Stimulated activated CD4-positive, alpha-beta T cell treated with anti-CD3 and anti-CD28 coated beads, Interleukin-1b, Interleukin-23, amount 100 ng/mL, for 1 hour (primary cell): ENCODE results near the gene PRSS27.
A peak's percentile ranks its signal among the peaks of the same experiment; 100 is the strongest.
"Not testable (repeated sequence)": the region's sequence is repeated elsewhere in the genome, so short reads cannot be mapped to it uniquely, and the experiment has no call there.

Experiments
- DNase-seq, 2 donors: peaks; one replicate each; pipeline ENCODE4 v3.0.0-alpha.2; 2020; ENCODE audit warnings: low read depth in 2 of 2

Gene PRSS27

DNA sequence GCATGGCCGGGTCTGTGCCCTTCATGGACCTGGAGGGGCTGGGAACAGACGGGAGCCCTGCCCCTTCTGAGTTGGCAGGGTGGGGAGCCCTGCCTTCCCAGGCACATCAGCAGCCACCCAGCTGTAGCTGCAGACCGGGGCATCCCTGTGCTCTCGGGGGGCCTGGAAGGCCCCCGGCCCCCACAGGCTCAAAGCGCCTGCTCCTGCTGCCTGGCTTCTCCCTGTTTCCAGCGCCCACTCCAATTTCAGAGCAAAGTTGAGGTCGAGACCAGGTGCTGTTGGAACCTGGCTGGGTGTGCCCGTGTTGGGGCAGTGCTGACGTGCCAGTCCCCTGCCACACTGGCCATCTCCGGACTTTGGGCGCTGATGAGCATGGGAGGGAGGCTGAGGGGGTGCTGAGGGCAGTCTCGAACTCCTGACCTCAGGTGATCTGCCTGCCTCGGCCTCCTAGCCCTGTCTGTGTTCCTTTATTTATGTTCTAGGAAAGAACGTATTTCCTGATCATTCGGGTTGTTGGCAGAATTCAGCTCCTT, 4.9 kb upstream of the PRSS27 start:
- no peak for DNase-seq

DNA sequence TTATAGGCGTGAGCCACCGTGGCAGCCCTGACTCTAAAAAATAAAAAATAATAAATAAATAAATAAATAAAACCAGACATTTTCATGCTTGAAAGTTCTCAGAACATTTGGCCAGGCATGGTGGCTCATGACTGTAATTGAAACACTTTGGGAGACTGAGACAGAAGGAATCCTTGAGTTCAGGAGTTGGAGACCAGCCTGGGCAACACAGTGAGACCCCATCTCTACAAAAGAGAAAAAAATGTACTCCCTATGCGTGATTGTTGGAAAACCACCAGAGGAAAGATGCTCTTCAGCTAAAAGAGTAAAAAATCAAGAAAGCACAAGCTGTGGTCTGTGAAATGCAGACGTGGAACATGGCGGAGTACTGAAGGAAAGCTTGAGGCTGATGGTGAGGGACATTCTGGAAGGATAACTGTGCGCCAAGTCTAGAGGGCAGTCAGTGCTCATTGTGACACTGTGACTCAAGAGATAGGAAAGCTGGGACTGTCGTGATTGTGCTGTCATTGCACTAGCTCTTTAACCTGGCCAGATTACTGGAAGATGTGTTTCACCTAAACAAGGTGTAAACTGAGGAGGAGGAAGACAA, 4.2 kb upstream of the PRSS27 start:
- DNase-seq: no peak

DNA sequence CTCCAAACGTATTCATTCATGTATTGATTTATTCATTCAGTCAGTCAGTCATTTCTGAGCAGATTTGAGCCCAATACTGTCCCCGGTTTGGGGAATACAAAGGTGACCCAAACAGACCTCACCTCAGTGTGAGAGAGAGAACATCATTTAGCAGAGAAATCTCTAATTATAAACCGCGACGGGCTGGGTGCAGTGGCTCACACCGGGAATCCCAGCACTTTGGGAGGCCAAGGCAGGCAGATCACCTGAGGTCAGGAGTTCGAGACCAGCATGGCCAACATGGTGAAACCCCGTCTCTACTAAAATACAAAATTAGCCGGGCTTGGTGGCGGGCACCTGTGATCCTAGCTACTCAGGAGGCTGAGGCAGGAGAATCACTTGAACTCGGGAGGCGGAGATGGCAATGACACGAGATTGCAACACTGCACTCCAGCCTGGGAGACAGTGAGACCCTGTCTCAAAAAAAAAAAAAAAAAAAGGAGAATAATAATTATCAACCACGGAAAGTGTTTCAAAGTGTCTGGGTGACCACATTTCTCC, 1.7 kb upstream of the PRSS27 start:
- DNase-seq: not testable (repeated sequence)

DNA sequence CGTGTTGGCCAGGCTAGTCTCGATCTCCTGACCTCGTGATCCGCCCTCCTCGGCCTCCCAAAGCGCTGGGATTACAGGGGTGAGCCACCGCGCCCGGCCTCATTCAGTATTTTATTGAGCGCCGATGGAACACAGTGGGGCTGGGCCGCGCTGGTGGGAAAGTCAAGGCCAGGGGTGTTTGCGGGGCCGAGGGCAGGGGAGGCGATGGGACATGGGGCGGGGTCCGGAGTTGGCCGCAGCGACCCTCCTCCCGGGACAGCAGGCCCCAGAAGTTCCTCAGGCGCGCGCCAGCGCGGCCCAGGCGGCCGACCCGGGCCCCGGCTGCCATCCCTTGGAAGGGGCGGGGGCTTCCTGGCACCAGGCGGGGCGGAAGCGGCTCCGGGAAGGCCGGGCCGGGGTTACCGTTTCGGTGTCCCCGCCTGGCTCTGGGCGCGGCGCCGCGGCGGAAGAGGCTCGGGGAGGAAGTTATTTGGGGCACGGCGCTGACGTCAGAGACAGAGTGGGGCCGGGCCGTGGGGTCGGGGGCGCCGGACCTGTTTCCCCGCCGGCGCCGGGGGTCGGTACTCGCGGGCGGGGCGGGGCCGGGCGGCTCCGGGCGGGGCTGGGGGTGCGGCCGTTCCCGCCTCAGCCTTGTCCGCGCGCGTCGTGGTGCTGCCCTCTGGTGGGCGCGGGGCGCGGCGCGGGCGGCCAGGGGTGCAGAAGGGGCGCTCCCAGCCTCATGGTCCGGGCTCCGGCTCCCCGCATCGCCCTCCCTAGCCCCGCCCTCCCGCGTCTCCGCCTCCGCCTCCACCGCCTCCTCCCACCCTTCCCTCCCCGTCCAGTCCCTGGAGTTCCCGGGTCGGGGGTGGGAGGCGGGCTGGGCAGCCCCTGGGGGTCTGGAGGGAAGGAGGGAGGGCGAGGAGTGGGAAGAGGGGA, 952 bp upstream of the PRSS27 start:
- DNase-seq: peak; percentile 60 to 68

DNA sequence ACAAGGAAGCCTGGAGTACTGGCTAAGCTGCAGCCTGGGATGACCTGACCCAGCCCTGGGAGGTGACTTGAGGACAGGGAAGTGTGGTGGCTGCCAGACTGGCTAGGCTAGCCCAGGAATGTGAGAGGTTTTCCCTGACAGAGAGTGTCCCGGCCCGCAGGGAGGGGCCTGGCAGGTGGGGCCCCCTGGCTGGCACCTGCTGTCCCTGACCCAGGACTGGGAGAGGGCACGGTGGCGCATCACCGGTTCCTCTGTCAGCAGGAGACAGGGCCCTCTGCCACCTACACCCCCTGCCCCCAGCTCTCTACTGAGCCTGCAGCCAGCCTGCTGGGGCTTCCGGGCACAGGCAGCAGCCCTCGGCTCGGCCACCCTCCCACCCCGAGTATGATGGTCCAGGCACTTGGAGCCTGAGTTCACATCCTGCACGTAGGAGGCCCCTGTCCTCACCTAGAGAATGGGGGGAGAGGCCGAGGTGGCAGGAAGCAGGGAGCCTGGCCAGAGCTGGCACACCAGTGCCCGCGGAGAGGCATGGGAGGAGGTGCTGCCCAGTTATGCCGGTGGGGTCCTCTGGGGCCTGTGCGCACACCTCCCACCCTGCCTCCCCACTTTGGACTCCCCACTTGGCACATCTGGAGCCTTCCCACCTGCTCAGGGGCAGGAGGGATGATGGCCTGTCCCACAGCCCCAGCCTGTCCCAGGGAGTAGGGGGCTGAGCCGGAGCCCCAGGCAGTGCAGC, 528 bp downstream of the PRSS27 start:
- DNase-seq: no peak

DNA sequence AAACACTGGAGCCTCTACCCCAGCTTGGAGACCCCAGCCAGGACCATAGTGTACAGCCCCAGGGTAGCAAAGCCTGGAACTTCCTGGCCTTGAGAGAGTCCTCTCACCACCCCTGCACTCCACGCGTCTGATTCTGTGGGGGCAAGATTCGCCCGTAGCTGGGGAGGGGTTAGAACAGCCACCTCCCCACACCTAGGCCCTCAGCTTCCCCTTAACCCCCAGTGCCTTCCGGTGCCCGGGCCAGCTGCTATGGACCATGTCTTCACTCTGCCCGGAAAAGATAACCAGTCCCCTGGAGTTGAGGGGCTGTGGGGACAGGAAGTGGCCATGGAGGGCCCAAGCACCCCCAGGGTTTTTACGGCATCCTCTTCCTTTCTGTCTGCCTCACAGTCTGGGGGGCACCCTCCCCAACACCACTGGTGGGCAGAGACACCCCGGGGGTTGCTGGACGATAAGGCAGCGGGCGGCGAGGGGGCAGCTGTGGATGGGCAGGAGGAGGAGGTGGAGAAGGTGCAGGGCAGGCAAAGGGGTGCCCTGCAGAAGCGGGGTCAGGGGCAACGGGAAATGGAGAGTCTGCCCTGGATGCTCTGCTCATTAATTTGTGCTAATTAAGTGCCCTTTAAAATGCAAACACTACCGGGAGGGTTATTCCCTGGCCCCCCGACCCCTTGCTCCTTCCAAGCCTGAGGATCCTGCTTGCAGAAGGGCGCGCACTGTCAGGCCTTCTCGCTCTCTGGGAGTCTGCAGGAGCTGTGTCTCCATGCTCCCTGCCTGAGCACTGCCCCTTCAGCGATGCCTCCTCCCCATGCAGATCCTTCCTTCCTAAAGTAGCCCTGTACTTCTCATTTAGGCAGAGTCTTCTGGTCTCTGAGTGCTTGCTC, 2.4 kb downstream of the PRSS27 start:
- DNase-seq: no peak

DNA sequence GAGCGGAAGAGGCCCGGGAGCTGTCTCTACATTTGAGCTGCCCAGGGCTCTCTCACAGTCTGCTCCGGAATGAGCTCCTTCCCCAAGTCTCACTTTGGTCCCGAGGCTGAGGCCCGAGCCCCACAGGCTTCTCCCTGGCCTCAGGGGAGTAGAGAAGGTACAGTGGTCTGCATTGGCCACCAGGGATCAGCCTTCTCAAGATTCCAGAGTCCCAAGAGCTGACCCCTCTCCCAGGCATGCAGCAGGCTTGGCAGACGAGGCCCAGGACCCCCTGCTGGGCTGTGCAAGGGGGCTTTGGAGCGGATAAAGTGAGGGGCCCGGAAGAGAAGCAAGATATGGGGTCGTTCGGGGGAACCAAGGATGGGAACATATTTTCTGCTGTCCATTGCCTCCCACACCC, 3.1 kb downstream of the PRSS27 start:
- DNase-seq: no peak

DNA sequence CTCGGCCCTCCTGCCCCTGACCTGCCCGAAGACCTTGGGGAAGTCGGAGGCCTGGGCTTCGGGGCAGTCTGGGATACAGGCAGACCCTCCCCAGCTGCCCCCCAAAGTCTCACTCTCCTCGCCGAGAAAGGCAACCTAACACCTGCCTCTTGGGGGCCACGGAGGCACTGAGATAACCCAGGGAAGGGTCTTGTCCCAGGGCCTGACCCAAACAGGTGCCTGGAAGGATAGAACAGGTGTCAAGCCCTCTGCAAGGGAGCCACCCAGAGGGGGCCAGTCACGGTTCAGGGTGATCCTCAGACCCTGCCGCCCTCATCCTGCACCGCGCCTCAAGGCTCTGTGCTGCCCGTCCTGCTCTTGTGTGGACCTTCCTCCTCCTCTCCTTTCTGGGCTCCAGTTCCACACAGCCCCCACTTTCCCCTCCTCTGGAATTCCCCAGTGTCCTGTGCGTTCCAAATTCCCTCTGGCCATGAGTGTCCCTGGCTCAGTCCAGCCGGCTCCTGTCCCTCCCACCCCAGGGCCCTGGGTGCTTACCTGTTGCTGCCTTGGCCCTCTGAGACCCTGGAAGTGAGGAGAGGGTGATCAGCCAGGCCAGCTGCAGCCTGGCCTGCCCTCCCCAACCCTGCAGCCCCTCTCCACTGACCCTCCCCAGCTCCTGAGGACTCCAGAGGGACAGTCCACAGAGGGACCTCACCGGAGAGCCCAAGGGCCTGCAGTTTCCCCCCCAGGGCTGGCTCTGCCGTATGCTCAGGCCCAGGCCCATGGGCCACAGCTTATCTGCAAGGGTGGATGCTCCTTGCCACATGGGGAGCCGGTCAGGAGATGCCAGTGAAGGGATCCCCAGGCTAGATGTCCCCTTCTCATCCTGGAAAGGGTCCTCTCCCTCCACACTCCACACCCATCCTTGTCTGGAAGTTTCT, 3.8 kb downstream of the PRSS27 start:
- no peak for DNase-seq

DNA sequence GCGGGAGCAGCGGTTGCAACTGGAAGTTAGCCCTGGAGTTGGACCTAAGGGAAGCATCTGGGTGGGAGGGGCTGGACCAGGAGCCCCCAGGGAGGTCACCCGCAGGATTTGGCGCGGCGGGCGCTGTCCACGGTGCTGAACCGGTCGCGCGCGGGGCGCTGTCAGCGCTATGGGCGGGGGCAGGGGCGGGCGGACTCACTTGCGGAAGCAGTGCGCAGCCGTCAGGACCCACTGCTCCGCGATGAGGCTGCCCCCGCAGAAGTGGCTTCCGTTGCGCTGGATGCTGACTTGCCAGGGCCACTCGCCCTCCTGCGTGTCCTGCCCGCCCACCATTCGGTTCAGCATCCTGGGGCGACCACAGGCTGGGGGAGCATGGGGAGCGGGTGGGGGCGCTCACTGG, 4.5 kb downstream of the PRSS27 start:
- peak; percentile 54 to 64 for DNase-seq

DNA sequence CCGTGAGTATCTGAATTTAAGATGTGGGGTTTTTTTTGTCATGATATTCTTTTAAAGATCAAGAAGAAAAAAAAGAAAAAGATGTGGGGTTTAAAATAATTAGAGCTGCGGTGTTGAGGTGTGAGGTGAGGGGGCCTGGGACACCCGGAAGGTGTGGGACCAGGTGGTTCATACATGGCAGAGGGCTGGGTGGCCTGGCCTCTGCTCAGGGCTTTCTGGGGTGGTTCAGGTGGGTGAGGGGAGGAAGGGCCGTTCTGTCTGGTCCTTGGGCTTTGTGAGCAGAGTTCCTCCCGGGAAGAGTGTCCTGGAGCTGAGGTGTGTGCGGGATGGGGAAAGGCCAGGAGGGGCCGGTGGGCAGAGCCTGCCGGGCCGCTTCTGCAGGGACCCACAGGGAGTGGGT, 5.0 kb downstream of the PRSS27 start:
- DNase-seq: no peak

DNA sequence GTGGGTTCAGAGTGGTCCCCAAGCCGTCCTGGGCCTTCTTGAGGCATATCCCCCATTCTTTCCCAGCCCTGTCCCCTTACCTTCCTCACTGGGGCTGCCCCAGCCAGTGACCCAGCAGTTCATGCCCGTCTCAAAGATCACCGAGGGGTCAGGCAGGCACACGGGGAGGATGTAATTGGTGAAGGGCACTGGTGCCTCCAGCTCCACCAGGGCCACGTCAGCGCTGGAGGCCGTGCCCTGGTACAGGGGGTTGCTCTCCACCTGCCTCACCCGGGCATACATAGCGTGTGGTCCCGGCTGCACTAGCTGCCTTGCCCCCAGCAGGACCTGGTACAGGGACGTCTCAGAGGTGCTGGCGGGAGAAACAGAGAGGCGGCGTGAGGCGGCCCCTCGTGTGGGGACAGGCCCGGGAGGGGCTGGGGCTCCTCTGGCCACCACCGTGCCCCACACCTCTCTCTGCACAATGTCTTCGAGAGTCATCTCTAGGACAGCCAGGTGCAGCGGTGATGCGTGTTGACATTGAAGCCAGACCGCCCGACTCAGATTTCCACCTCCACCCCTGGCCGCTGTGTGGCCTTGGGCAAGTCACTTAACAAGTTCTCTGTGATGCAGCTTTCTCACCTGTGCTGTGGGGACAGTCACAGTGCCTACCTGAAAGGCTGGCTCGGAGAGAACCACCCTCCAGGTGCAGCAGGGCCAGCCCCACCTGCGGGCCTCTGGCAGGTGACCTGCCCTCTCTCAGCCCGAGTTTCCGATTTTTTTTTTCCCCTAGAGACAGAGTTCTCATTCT, 5.8 kb downstream of the PRSS27 start:
- no peak for DNase-seq

DNA sequence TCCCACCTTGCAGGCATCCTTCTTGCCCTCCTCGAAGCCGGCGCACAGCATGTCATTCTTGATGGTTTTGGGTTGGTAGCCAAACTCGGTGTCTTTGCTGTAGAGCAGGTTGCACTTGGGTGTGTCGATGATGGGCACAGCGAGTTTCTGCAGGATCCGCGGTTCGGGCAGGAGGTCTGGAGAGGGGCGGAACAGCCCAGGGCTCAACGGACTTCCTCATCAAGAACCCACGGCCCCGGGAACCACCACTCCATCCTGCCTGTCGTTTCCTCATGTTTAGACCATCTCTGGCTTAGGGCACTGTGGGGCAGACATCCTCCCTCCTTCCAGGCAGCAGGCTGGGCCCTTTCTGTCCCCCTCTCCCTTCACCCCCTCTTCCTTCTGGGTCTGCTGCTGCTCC, 6.5 kb downstream of the PRSS27 start:
- DNase-seq: no peak

DNA sequence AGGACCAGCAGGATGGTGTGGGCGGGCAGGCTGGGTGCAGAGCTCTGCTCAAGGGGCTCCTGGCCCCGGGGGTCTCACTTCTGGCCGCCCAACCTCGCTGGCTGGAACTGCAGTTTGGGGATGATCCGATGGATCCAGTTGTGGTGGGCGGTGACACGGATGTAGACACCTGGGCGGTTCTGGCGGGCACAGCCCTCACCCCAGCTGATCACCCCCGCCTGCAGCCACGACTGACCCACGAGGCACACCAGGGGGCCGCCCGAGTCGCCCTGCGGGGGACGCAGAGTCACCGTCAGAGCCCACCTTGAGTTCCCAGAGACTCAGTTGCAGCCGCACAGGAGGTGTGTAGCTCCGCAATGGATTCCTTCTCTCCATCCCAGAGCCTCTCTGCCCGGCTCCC, 7.5 kb downstream of the PRSS27 start:
- DNase-seq: no peak

DNA sequence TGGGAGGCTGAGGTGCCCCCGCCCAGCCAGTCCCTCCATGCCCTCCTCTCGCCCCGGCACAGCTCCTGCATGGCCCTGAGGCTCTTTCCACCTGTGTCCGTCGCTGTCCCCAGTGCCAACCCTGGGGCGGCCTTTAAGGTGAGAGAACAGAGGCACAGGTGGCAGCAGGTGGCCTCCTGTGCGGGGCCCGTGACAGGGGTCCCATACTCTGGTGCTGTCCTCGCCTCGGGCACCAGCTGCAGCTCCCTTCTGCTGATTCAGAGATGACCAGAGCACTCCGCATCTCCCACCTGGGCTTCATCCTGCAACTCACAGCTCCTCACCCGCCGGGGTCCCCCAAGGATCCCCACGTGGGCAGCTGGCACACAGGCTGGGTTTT, 8.0 kb downstream of the PRSS27 start:
- no peak for DNase-seq

DNA sequence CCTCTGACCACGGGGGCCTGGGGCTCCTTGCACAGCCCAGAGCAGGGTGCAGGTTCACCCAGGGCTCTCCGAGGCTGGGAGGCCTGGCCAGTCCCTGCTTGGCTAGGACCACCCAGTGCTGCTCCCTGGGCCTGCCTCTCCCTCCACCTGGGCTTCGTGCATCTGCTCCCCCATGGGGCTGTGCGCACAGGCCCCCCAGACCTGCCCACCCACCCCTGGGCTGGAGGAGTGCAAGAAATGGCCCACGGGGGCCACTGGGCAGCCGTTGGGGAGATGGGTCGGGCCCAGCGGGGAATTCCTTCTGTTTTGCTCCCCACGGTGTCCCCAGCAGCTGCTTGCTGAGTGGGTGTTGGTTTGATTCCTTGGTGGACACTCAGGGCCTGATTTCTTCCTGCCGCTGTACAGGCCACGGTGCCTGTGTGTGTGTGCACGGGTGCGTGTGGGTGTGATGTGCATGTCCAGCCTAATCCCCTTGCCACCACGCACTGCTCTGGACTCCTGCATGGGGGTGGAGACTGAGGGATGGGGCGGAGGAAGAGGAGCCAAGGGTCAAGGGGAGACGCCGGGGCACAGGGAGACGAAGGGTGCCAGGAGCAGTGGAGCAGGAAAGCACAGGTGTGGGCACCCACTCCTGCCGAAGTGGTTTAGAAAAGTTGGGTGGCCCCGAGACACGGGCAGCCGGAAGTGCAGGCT, 8.5 kb downstream of the PRSS27 start:
- DNase-seq: no peak

DNA sequence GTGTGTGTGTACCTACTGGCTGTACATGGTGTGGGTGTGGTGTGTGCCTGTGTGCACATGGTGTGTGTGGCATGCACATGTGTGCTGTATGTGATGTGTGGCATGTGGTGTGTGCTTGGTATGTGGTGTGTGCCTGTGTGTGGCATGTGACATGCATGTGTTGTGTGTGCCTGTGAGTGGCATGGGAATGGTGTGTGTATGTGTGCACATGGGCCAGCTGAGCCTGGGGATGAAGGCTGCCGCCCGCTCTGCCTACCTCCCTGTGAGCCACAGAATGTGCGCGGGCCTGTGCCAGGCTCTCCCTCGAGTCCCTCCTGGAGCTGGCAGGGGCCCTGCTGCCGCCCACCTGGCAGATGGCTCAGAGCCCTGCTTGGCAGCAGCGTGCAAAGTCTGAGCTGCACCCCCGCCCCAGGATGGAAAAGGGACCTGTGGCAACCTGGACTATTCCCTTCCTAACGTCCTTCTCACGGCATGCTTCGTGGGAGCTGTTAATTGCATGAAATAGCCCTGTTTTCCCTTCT, 9.3 kb downstream of the PRSS27 start:
- no peak for DNase-seq

DNA sequence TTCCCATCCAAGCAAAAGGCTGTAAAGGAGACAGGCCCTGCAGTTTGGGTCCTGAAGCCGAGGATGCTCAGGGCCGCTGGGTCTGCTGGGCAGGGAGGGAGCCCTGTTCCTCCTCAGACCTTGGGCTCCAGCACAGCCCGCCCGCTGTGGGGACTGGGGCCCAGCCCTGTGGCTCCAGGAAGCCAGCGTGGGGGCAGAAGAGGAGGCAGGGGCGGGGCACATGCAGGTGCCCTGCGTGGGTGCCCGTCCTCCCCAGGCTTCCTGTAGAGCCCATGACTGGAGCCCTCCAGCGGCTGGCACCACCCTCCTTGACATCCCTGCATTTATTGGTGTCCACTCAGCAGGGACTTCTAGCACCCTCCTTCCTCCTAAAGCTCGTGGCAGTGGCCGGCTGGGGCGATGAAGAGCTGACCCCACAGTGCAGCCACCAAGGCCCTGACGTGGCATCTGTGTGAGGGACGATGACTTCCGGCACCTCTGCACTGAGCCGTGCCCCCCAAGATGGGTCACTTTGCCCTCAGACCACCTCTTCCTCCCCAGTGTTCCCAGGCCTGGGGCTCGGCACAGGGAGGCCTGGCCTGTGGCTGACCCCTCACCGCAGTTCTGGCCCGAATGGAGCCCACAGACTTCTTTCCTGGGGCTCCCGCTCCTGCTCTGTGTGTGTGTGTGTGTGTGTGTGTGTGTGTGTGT, 9.9 kb downstream of the PRSS27 start:
- no peak for DNase-seq

DNA sequence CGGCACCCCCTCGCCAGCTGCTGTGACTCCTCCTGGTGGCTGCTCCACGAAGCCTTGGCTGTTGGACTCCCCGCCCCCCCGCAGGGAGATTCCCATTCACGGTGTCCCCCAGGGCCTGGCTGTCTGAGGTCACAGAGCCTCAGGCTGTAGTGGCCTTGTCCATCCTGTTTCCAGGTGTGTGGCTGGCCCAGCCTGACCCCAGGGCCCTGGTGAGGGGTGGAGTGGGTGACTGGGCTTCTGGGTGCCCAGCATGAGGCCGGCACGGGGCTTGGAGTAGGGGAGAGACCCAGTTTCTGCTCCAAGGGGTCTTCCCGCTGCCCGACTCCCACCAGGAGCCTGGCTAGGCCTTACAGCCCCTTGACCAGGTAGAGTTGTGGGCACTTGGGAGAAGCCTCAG, 10.4 kb downstream of the PRSS27 start:
- DNase-seq: no peak
